Uterine smooth muscle cell (primary cell): Measurements from ENCODE around the gene RNASE7. TPM values are rescaled to one million over a fixed set of nuclear protein-coding genes. Genes with fewer than 3 reads are reported as not detected.

Experiments
- total RNA-seq: library from RNA; depleted of rRNA; stranded (reverse); fragments of >200 nt; gene quantifications from 2 replicates; pipeline ENCODE4 v1.2.3, GENCODE V29; 2014

The RNASE7 gene
- total RNA-seq = not detected in 2 replicates

GRCh38 chr14:21041676-21042433 is at the start of gene RNASE7:
Gene RNASE7 (plus strand): TSS chr14:21042362. CDS start chr14:21042993, 631 bp downstream.

GRCh38 chr14:20998674-20999366 is 43.3 kb upstream of the RNASE7 start, which contains the start of gene SLC39A2:
Gene SLC39A2 (plus strand): TSS chr14:20999293. CDS start chr14:20999447, 154 bp downstream.

GRCh38 chr14:21024585-21025370 is 17.4 kb upstream of the RNASE7 start, which contains the start of gene NDRG2:
Gene NDRG2 (minus strand): TSS chr14:21025061. CDS start chr14:21023315, 1,746 bp downstream.

GRCh38 chr14:21029917-21030316 is 12.2 kb upstream of the RNASE7 start, which contains the start of gene TPPP2:
Gene TPPP2 (plus strand): TSS chr14:21030217. CDS start chr14:21030582, 365 bp downstream.

GRCh38 chr14:21034707-21035106 is 7.5 kb upstream of the RNASE7 start, which contains the start of gene RNASE13:
Gene RNASE13 (minus strand): TSS chr14:21034807. CDS start chr14:21034288, 519 bp downstream.

GRCh38 chr14:21057803-21058675 is 15.9 kb downstream of the RNASE7 start, which contains the start of gene RNASE8:
Gene RNASE8 (plus strand): TSS chr14:21057822. CDS start chr14:21057893, 71 bp downstream.

GRCh38 chr14:21070083-21070609 is 28.0 kb downstream of the RNASE7 start, which contains the start of gene ARHGEF40:
Gene ARHGEF40 (plus strand): TSS chr14:21070304. CDS start chr14:21070397, 93 bp downstream.

Other genes starting within 250 kb of the RNASE7 start
- gene RNASE1, start 239.5 kb upstream of the RNASE7 start, total RNA-seq = 0.22 TPM in 1 of 2 replicates, not detected in the other
- gene RNASE3, start 151.0 kb upstream of the RNASE7 start, total RNA-seq = not detected in 2 replicates
- gene RNASE2, start 86.9 kb upstream of the RNASE7 start, total RNA-seq = not detected in 2 replicates
- gene METTL17, start 52.4 kb upstream of the RNASE7 start, total RNA-seq = 42.4 and 75.1 TPM in 2 replicates
- 0.22 TPM in 1 of 2 replicates, not detected in the other for gene SLC39A2, start 43.1 kb upstream of the RNASE7 start, total RNA-seq
- gene NDRG2, start 17.3 kb upstream of the RNASE7 start, total RNA-seq = 0.44 and 0.75 TPM in 2 replicates
- not detected in 2 replicates for gene TPPP2, start 12.1 kb upstream of the RNASE7 start, total RNA-seq
- not detected in 2 replicates for gene RNASE13, start 7.6 kb upstream of the RNASE7 start, total RNA-seq
- gene RNASE8, start 15.5 kb downstream of the RNASE7 start, total RNA-seq = not detected in 2 replicates
- gene ARHGEF40, start 27.9 kb downstream of the RNASE7 start, total RNA-seq = 42.8 and 43.9 TPM in 2 replicates
- gene ZNF219, start 56.3 kb downstream of the RNASE7 start, total RNA-seq = 2.2 and 2.5 TPM in 2 replicates
- not detected in 2 replicates for gene TMEM253, start 58.7 kb downstream of the RNASE7 start, total RNA-seq
- not detected in 2 replicates for gene OR5AU1, start 113.7 kb downstream of the RNASE7 start, total RNA-seq
- gene HNRNPC, start 227.1 kb downstream of the RNASE7 start, total RNA-seq = 676 and 818 TPM in 2 replicates
- gene RPGRIP1, start 237.7 kb downstream of the RNASE7 start, total RNA-seq = under 0.01 TPM in 1 of 2 replicates, not detected in the other